A673 (cell line): ENCODE measurements around the gene C8G. TPM values are rescaled to one million over a fixed set of nuclear protein-coding genes. Genes with fewer than 3 reads are reported as not detected.

Experiments
- BruUV-seq: library from RNA; stranded (reverse); fragments of 400-500 nt; replicated peaks from 2 replicates; lab custom pipeline; 2021; lab: Mats Ljungman, UMichigan
- CTCF ChIA-PET: fragments of 300-600 bp; sonication (Branson Sonifier 250); formaldehyde crosslinking; loops from one replicate; lab custom pipeline; 2022; ENCODE audit warnings: antibody characterized with exemption; lab: Charles Lee
- POLR2A ChIA-PET: fragments of 300-600 bp; sonication (Branson Sonifier 250); formaldehyde crosslinking; loops from one replicate; lab custom pipeline; 2022; ENCODE audit warnings: antibody characterized with exemption; ENCODE audit not compliant: low non-redundant PET; lab: Charles Lee
- DNase-seq: peaks from one replicate; pipeline ENCODE4 v3.0.0-alpha.2; 2015; ENCODE audit warnings: low spot score
- H3K27ac ChIP-seq: fragments of 200-600 bp; sonication (generic); 2 replicates; pipeline ENCODE4 v1.5.1; 2016; ENCODE audit warnings: mixed run types, low read depth, mild to moderate bottlenecking, mixed read lengths, antibody characterized with exemption, low read length; ENCODE audit not compliant: poor library complexity, severe bottlenecking
- H3K27me3 ChIP-seq: fragments of 200-600 bp; sonication (generic); replicated peaks from 2 replicates; pipeline ENCODE4 v1.6.1; 2017; ENCODE audit warnings: mixed run types, low read depth, mild to moderate bottlenecking, mixed read lengths, antibody characterized with exemption, low read length; ENCODE audit not compliant: insufficient read depth, poor library complexity
- H3K36me3 ChIP-seq: fragments of 200-600 bp; sonication (generic); 2 replicates; pipeline ENCODE4 v1.6.1; 2016; ENCODE audit warnings: mixed run types, mild to moderate bottlenecking, mixed read lengths, antibody characterized with exemption, low read length; ENCODE audit not compliant: insufficient read depth, poor library complexity, severe bottlenecking
- H3K4me1 ChIP-seq: fragments of 200-600 bp; sonication (generic); 2 replicates; pipeline ENCODE4 v1.6.1; 2017; ENCODE audit warnings: mixed run types, mild to moderate bottlenecking, mixed read lengths, antibody characterized with exemption, low read length; ENCODE audit not compliant: insufficient read depth, poor library complexity, severe bottlenecking
- H3K4me3 ChIP-seq: fragments of 200-600 bp; sonication (generic); 2 replicates; pipeline ENCODE4 v1.5.1; 2016; ENCODE audit warnings: low read depth, mixed run types, mild to moderate bottlenecking, mixed read lengths, low read length; ENCODE audit not compliant: poor library complexity, severe bottlenecking
- H3K9me3 ChIP-seq: fragments of 200-600 bp; sonication (generic); 2 replicates; pipeline ENCODE4 v1.6.1; 2016; ENCODE audit warnings: mixed run types, low read depth, mild to moderate bottlenecking, mixed read lengths, antibody characterized with exemption, low read length; ENCODE audit not compliant: poor library complexity, severe bottlenecking
- CTCF ChIP-seq: fragments of 300-800, 200-600 bp; sonication (generic); conservative IDR thresholded peaks from 2 replicates; pipeline ENCODE4 v1.5.1; 2017; ENCODE audit warnings: low read depth, mild to moderate bottlenecking, antibody characterized with exemption, low read length, moderate library complexity, mixed read lengths
- EZH2 ChIP-seq: fragments of 200-600 bp; sonication (generic); IDR thresholded peaks from 2 replicates; pipeline ENCODE4 v1.6.1; 2017; ENCODE audit warnings: borderline replicate concordance, low read depth, mild to moderate bottlenecking, mixed read lengths, antibody characterized with exemption, low read length; ENCODE audit not compliant: poor library complexity, severe bottlenecking
- intact Hi-C: fragments of 100-400 bp; cut with micrococcal nuclease; formaldehyde crosslinking; loops from one replicate; pipeline ENCODE4 v1.10.0; 2022; ENCODE audit not compliant: unreplicated experiment
- total RNA-seq: library from RNA; stranded (reverse); gene quantifications from 2 replicates; pipeline ENCODE4 v1.2.3, GENCODE V29; 2021

Gene C8G
- total RNA-seq, 1 experiment from 2014 or later, result 0.75 TPM

GRCh38 chr9:136954270-136955083 is 9.4 kb downstream of the C8G start:
- POLR2A ChIA-PET, result no interaction called here
- H3K27ac ChIP-seq, result no peak overlapping the region
- CTCF ChIA-PET, result no interaction called here
- no peaks in the 10 kb centered on the region for H3K9me3 ChIP-seq
- H3K4me3 ChIP-seq, result no peak overlapping the region
- H3K4me1 ChIP-seq, result no peaks in the 10 kb centered on the region
- DNase-seq, result no peak
- no peak for TF ChIP-seq EZH2
- no peak for TF ChIP-seq CTCF
- H3K36me3 ChIP-seq, result no peaks in the 10 kb centered on the region
- no peaks in the 10 kb centered on the region for H3K27me3 ChIP-seq
- intact Hi-C loops, result no loop called here
- no TSS peak for BruUV-seq

DNA sequence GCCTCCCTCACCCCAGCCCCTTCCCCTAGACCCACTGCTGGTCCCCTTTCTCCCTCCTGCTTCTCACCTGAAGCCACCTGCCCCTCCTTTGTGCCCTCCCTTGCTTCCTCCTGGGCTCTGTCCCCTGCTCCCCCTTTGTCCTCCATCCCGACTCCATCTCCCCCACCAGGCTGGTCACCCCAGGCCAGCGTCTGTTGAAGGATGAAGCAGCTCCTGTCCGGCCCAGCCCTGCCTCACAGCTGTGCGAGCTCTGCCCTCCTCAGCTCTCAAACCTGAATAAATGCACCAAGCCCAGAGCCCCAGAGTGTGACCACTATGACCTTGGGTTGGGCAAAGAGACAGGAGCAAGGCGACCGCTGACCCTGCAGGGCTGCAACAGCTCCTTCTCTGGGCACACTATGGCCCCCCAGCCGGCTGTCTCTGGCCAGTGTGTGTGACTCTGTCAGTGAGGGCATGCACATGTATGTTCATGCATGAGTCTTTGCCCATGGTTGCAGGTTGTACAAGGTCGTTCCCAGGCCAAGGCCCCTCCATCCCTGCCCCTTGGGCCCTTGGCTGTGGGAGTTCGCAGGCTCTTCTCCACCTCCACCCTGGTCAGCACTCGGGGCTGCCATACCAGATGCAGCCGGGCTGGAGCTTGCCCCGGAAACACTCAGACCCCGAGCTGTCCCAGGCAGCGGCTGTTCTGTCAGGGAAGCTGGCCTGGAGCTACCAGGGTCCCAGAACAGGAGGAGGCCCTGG is 10.3 kb downstream of the C8G start:
- Histone ChIP-seq H3K36me3 (no peaks in the 10 kb centered on the region), H3K4me3 (no peak overlapping the region), H3K9me3 (no peaks in the 10 kb centered on the region), H3K4me1 (no peaks in the 10 kb centered on the region), H3K27me3 (no peaks in the 10 kb centered on the region), H3K27ac (no peak overlapping the region)
- BruUV-seq, result no TSS peak
- DNase-seq, result no peak
- CTCF ChIA-PET, result no interaction called here
- POLR2A ChIA-PET, result no interaction called here
- no peak for TF ChIP-seq CTCF
- no peak for TF ChIP-seq EZH2
- intact Hi-C loops, result no loop called here

GRCh38 chr9:136955943-136956335 is 10.9 kb downstream of the C8G start:
- Histone ChIP-seq H3K27me3 (no peaks in the 10 kb centered on the region), H3K4me1 (no peaks in the 10 kb centered on the region), H3K4me3 (no peak overlapping the region), H3K36me3 (no peaks in the 10 kb centered on the region), H3K27ac (no peak overlapping the region), H3K9me3 (no peaks in the 10 kb centered on the region)
- DNase-seq, result no peak
- intact Hi-C loops, result no loop called here
- no peak for TF ChIP-seq CTCF
- TF ChIP-seq EZH2, result no peak
- ChIA-PET POLR2A (interaction anchor here (0.7 kb wide), 1 partner anchor 14 kb away, joined by 5 read pairs; no protein-coding TSS in a partner anchor), CTCF (no interaction called here)
- BruUV-seq, result no TSS peak
